ENCODE measurements around the gene MYPOP. TPM values are rescaled to one million over a fixed set of nuclear protein-coding genes. Genes with fewer than 3 reads are reported as not detected.

The MYPOP gene
- total and polyA plus RNA-seq, 2 of the 13 experiments (the other 11 are each of a cell fraction or from before 2014, with no cell fraction given), result 2.3 to 2.7 TPM

- Histone ChIP-seq H3K4me2 (ENCODE audit: low read depth, low read length) (peak overlapping the region; percentile 84), H3K27me3 (ENCODE audit: control insufficient read depth in 1 of 2, insufficient read depth in 2 of 2, low read length in 2 of 2) (no peaks in the 10 kb centered on the region), H3K79me2 (ENCODE audit: insufficient read depth, low read length) (peaks cover 15% of the 10 kb centered on the region), H3K4me3 (replicated peaks in 1 of 3; ENCODE audit: insufficient read depth in 1 of 3, low read depth in 2 of 3, low read length in 3 of 3) (peak overlapping the region in 2 of 3 experiments; percentile 24 to 80; a peak in 2 of 6 replicates), H2AFZ (ENCODE audit: low read length) (no peak overlapping the region), H3K9ac (ENCODE audit: insufficient read depth, low read depth, low read length) (peak overlapping the region; percentile 46; the same call in 1 of the 2 replicates), H3K9me3 (ENCODE audit: low read length) (no peaks in the 10 kb centered on the region), H3K4me1 (ENCODE audit: insufficient read depth, low read length) (peaks cover 54% of the 10 kb centered on the region), H4K20me1 (ENCODE audit: insufficient read depth, low read length) (no peaks in the 10 kb centered on the region), H3K36me3 (replicated peaks in 1 of 2; ENCODE audit: control insufficient read depth in 1 of 2, insufficient read depth in 2 of 2, low read length in 2 of 2) (no peaks in the 10 kb centered on the region), H3K27ac (ENCODE audit: extremely low read length, insufficient read depth, low read length) (no peak overlapping the region)
- in situ Hi-C loops (cut with HindIII; ENCODE audit: extremely low pct_ligation_motif_present, low pct_unique_long_range_greater_than_20kb), result no loop called here
- 94% methylated on average over 17 of the region's 57 CpGs for WGBS (ENCODE audit: low lambda C conversion rate)
- ATAC-seq, result no peak
- BruUV-seq (replicated peaks), result no TSS peak
- FAIRE-seq, result no peak
- no peak for DNase-seq (ENCODE audit: low spot score)
- CTCF ChIA-PET (ENCODE audit: low intra/inter-chr PET ratio, low total read pairs), result interaction anchor here (1.2 to 5.3 kb wide), 7 partner anchors 10 to 133 kb away, joined by 4 to 263 read pairs (median 5); partner anchors contain the start of genes FOXA3, MYPOP and SYMPK
- POLR2A ChIA-PET, result interaction anchor here (1.3 to 10.3 kb wide), 5 partner anchors 8 to 67 kb away, joined by 4 to 388 read pairs (median 12); partner anchors contain the start of genes FOXA3, MYPOP and SYMPK
- intact Hi-C loops (cut with micrococcal nuclease; ENCODE audit: unreplicated experiment), result loop anchor here (1.0 kb wide), 2 partner anchors 21 to 67 kb away; partner anchors contain the start of gene SYMPK
- TF ChIP-seq RAD51 (IDR thresholded peaks at IDR 0.05; ENCODE audit: borderline replicate concordance) (no peak), ZKSCAN1 (IDR thresholded peaks at IDR 0.05; ENCODE audit: low read length) (no peak), ZSCAN22 (CRISPR knock-in tag; IDR thresholded peaks at IDR 0.05) (no peak), ZNF589 (CRISPR knock-in tag; conservative IDR thresholded peaks at IDR 0.05) (no peak), ZNF790 (CRISPR knock-in tag; IDR thresholded peaks at IDR 0.05; ENCODE audit: borderline replicate concordance) (0 out of 2 replicates have a peak, but pooled peaks have one; percentile 33), CEBPG (CRISPR knock-in tag; IDR thresholded peaks at IDR 0.05) (no peak), ZNF720 (CRISPR knock-in tag; IDR thresholded peaks at IDR 0.05) (no peak), POLR2A (IDR thresholded peaks at IDR 0.05; ENCODE audit: insufficient read depth in 1 of 2, low read depth in 2 of 2, low read length in 2 of 2) (peak in 1 of 2 experiments; percentile 20; a peak in 1 of 4 replicates), SATB2 (CRISPR knock-in tag; IDR thresholded peaks at IDR 0.05) (no peak), ZNF12 (CRISPR knock-in tag; IDR thresholded peaks at IDR 0.05) (no peak), RBFOX2 (IDR thresholded peaks at IDR 0.05; ENCODE audit: low read depth, low read length) (peak; percentile 76), ZNF816 (CRISPR knock-in tag; IDR thresholded peaks at IDR 0.05; ENCODE audit: borderline replicate concordance) (0 out of 2 replicates have a peak, but pooled peaks have one; percentile 19), ZZZ3 (CRISPR knock-in tag; IDR thresholded peaks at IDR 0.05; ENCODE audit: borderline replicate concordance) (no peak)
- TF ChIP-seq, protein P1, sequence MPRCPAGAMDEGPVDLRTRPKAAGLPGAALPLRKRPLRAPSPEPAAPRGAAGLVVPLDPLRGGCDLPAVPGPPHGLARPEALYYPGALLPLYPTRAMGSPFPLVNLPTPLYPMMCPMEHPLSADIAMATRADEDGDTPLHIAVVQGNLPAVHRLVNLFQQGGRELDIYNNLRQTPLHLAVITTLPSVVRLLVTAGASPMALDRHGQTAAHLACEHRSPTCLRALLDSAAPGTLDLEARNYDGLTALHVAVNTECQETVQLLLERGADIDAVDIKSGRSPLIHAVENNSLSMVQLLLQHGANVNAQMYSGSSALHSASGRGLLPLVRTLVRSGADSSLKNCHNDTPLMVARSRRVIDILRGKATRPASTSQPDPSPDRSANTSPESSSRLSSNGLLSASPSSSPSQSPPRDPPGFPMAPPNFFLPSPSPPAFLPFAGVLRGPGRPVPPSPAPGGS (CRISPR knock-in tag; IDR thresholded peaks at IDR 0.05), result 0 out of 2 replicates have a peak, but pooled peaks have one; percentile 29
- TF ChIP-seq, protein P2, sequence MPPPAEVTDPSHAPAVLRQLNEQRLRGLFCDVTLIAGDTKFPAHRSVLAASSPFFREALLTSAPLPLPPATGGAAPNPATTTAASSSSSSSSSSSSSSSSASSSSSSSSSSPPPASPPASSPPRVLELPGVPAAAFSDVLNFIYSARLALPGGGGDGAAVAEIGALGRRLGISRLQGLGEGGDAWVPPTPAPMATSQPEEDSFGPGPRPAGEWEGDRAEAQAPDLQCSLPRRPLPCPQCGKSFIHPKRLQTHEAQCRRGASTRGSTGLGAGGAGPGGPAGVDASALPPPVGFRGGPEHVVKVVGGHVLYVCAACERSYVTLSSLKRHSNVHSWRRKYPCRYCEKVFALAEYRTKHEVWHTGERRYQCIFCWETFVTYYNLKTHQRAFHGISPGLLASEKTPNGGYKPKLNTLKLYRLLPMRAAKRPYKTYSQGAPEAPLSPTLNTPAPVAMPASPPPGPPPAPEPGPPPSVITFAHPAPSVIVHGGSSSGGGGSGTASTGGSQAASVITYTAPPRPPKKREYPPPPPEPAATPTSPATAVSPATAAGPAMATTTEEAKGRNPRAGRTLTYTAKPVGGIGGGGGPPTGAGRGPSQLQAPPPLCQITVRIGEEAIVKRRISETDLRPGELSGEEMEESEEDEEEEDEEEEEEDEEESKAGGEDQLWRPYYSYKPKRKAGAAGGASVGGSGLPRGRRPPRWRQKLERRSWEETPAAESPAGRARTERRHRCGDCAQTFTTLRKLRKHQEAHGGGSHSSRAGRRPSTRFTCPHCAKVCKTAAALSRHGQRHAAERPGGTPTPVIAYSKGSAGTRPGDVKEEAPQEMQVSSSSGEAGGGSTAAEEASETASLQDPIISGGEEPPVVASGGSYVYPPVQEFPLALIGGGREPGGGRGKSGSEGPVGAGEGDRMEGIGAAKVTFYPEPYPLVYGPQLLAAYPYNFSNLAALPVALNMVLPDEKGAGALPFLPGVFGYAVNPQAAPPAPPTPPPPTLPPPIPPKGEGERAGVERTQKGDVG (CRISPR knock-in tag; IDR thresholded peaks at IDR 0.05; ENCODE audit: borderline replicate concordance), result no peak
- TF ChIP-seq, protein P3, sequence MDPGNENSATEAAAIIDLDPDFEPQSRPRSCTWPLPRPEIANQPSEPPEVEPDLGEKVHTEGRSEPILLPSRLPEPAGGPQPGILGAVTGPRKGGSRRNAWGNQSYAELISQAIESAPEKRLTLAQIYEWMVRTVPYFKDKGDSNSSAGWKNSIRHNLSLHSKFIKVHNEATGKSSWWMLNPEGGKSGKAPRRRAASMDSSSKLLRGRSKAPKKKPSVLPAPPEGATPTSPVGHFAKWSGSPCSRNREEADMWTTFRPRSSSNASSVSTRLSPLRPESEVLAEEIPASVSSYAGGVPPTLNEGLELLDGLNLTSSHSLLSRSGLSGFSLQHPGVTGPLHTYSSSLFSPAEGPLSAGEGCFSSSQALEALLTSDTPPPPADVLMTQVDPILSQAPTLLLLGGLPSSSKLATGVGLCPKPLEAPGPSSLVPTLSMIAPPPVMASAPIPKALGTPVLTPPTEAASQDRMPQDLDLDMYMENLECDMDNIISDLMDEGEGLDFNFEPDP (CRISPR knock-in tag; conservative IDR thresholded peaks at IDR 0.05), result no peak
Observed at GRCh38 chr19:45883881-45884681, 18.3 kb downstream of the MYPOP start.
